Prostate gland (tissue), 2 donors: ENCODE data around the gene INPP5B.

Source experiments
- POLR2A ChIP-seq: fragments of 450-650 bp; IDR thresholded peaks from one replicate; pipeline ENCODE4 v1.6.1; 2016; ENCODE audit warnings: antibody characterized with exemption, mild to moderate bottlenecking
- POLR2AphosphoS5 ChIP-seq: sonication (generic); formaldehyde crosslinking; IDR thresholded peaks from one replicate; pipeline ENCODE4 v1.6.1; 2017; ENCODE audit warnings: antibody characterized with exemption
- TF ChIP-seq, protein P1 (sequence below), 4 experiments: fragments of 200-600 bp in 2 of 4; fragments of 450-650 bp in 2 of 4; sonication (generic) in 2 of 4; IDR thresholded peaks; 1 replicate in 3 of 4; 2 replicates in 1 of 4; pipeline ENCODE4 v1.5.1; 2016 to 2019; ENCODE audit warnings: antibody characterized with exemption in 4 of 4, mild to moderate bottlenecking in 2 of 4, moderate library complexity in 2 of 4

DNA sequence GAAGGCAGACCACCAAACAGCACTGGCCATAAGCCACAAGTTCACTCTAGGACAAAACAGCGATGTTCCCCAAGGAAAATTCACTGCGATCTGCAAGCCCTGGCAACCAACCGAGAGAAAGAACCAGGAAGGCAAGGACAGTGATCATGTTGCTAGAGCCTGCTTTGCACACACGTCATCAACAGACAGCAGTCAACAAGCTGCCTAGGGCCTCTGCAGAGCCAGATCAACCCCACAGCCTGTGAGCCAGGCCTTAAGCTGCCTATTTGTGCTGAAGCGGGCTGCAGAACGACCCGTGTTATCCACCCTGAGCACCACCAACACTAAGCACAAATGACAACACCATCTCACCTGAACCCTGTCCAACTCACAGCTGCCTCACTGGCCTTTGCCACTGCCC lies 132.6 kb downstream of the INPP5B start:
- no peak for TF ChIP-seq POLR2A
- TF ChIP-seq, protein P1, sequence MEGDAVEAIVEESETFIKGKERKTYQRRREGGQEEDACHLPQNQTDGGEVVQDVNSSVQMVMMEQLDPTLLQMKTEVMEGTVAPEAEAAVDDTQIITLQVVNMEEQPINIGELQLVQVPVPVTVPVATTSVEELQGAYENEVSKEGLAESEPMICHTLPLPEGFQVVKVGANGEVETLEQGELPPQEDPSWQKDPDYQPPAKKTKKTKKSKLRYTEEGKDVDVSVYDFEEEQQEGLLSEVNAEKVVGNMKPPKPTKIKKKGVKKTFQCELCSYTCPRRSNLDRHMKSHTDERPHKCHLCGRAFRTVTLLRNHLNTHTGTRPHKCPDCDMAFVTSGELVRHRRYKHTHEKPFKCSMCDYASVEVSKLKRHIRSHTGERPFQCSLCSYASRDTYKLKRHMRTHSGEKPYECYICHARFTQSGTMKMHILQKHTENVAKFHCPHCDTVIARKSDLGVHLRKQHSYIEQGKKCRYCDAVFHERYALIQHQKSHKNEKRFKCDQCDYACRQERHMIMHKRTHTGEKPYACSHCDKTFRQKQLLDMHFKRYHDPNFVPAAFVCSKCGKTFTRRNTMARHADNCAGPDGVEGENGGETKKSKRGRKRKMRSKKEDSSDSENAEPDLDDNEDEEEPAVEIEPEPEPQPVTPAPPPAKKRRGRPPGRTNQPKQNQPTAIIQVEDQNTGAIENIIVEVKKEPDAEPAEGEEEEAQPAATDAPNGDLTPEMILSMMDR (IDR thresholded peaks at IDR 0.05): no peak
- no peak for TF ChIP-seq POLR2AphosphoS5
